HG02840 (cell line): ENCODE data around the gene ABCG8.

ENCODE experiments used
- ATAC-seq: cut with Tn5 transposase; IDR thresholded peaks from one replicate; pipeline ENCODE4 v1.9.1; 2021; ENCODE audit warnings: mild to moderate bottlenecking, moderate library complexity, moderate number of reproducible peaks; ENCODE audit not compliant: unreplicated experiment, low FRiP score

The ABCG8 gene

GRCh38 chr2:43853141-43854081 lies 14.6 kb downstream of the ABCG8 start:
- no peak for ATAC-seq

GRCh38 chr2:43854671-43855070 lies 15.9 kb downstream of the ABCG8 start:
- no peak for ATAC-seq

GRCh38 chr2:43855292-43855691 lies 16.5 kb downstream of the ABCG8 start:
- ATAC-seq: no peak

- no peak for ATAC-seq
Observed at GRCh38 chr2:43872151-43872550, 33.4 kb downstream of the ABCG8 start.

- no peak for ATAC-seq
Observed at GRCh38 chr2:43874776-43875451, 36.1 kb downstream of the ABCG8 start.

GRCh38 chr2:43877782-43878464 lies 39.2 kb downstream of the ABCG8 start:
- ATAC-seq: no peak

- no peak for ATAC-seq
Observed at GRCh38 chr2:43879261-43879660, 40.5 kb downstream of the ABCG8 start.

GRCh38 chr2:43880471-43880870 lies 41.7 kb downstream of the ABCG8 start:
- ATAC-seq: no peak

GRCh38 chr2:43880952-43881351 lies 42.2 kb downstream of the ABCG8 start:
- no peak for ATAC-seq

GRCh38 chr2:43882312-43882711 lies 43.5 kb downstream of the ABCG8 start:
- no peak for ATAC-seq

GRCh38 chr2:43884689-43885088 lies 45.9 kb downstream of the ABCG8 start:
- ATAC-seq: no peak

- ATAC-seq: no peak
Observed at GRCh38 chr2:43885132-43885632, 46.4 kb downstream of the ABCG8 start.

- no peak for ATAC-seq
Observed at GRCh38 chr2:43887176-43887575, 48.4 kb downstream of the ABCG8 start.

- ATAC-seq: no peak
Observed at GRCh38 chr2:43889416-43889815, 50.6 kb downstream of the ABCG8 start.

- ATAC-seq: no peak
Observed at GRCh38 chr2:43890855-43891254, 52.1 kb downstream of the ABCG8 start.

- no peak for ATAC-seq
Observed at GRCh38 chr2:43894743-43895142, 56.0 kb downstream of the ABCG8 start.

GRCh38 chr2:43896906-43897305 lies 58.1 kb downstream of the ABCG8 start:
- no peak for ATAC-seq

GRCh38 chr2:43897492-43897891 lies 58.7 kb downstream of the ABCG8 start:
- ATAC-seq: no peak

GRCh38 chr2:43898134-43898837 lies 59.5 kb downstream of the ABCG8 start:
- ATAC-seq: no peak

GRCh38 chr2:43898838-43899346 lies 60.1 kb downstream of the ABCG8 start:
- no peak for ATAC-seq
